ENCODE results near the gene CSH2. TPM values are rescaled to one million over a fixed set of nuclear protein-coding genes. Genes with fewer than 3 reads are reported as not detected.

The CSH2 gene
- total RNA-seq, 1 experiment from 2014 or later: not detected

DNA sequence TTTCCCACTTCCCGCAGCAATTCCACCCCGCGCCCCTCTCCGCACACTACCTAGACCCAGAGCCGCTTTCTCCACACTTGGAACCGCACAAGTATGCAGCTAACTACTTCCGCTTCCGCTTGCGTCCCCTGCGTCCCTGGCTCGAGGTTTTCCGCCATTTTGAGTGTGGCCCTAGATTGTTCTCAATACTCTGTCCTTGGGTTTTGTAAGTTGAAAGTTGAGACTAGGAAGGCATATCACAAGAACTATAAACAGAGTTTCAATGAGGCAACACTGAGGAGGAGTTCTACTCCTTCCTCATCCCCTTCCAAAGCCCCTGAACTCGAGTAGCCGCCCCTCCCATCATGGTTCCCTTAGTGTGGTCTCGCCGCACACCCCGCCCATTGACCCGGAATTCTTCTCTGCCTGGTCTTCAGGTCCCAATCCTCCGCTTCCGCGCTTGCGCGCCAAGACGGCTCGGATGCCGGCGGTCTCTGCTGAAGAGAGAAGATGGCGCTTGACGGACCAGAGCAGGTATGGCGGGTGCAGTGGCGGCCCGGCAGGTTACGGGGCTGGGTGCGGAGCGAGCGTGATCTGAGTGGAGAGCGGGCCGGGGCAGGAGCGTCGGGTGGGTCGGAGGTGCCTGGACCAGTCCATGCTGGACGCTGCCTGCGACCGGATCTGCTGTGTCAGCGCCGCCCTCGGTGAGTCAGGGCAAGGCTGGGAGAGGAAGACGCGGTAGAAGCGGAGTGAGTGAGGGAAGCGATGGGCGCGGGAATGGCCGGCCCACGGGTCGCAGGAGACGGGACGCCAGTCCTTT lies 46.3 kb downstream of the CSH2 start, which contains the start of the genes FTSJ3 and PSMC5:
Gene FTSJ3, minus strand, starts transcription at position 662 of the 799 bp plus-strand sequence. CDS start 761 bp downstream, outside the sequence.
Gene PSMC5, plus strand, starts transcription at position 430 of the 799 bp plus-strand sequence. Its CDS starts 60 bp downstream, at position 490.
- no CpG with 5 or more reads among the region's 58 CpGs for WGBS (ENCODE audit: extremely low coverage, insufficient read length, low lambda C conversion rate)
- Histone ChIP-seq H3T11ph (ENCODE audit: low read length) (peak within 1 kb of the TSS; percentile 94), H3K9me3 (ENCODE audit: control insufficient read depth, low read depth, low read length) (no peaks in the 10 kb centered on the region), H2BK12ac (ENCODE audit: insufficient read length, low read depth, low read length) (peak within 1 kb of the TSS; percentile 65), H4K8ac (replicated peaks; ENCODE audit: insufficient read length, low read depth, low read length) (no peak within 1 kb of the TSS), H4K5ac (ENCODE audit: insufficient read length, low read depth, low read length) (peak within 1 kb of the TSS; percentile 86), H3K27ac (ENCODE audit: insufficient read length, low read depth, low read length) (peak within 1 kb of the TSS; percentile 75), H3K4me2 (ENCODE audit: insufficient read depth, insufficient read length, low read length) (peak within 1 kb of the TSS; percentile 69), H3K79me2 (ENCODE audit: insufficient read depth, low read length) (peaks cover 8% of the 10 kb centered on the region; the same call in 1 of the 2 replicates), H4K91ac (ENCODE audit: insufficient read length, low read depth, low read length) (no peak within 1 kb of the TSS), H3K23ac (ENCODE audit: insufficient read length, low read depth, low read length) (no peak within 1 kb of the TSS), H3K23me2 (ENCODE audit: insufficient read length, low read depth, low read length, poor library complexity, severe bottlenecking) (peaks cover 6% of the 10 kb centered on the region), H4K20me1 (ENCODE audit: control insufficient read depth, insufficient read depth, insufficient read length) (no peaks in the 10 kb centered on the region), H2BK20ac (ENCODE audit: low read depth, low read length, poor library complexity, severe bottlenecking) (no peak within 1 kb of the TSS), H2AFZ (ENCODE audit: low read length) (peak within 1 kb of the TSS; percentile 24), H3K4me1 (ENCODE audit: insufficient read depth, low read length) (no peaks in the 10 kb centered on the region), H3K56ac (ENCODE audit: insufficient read length, low read depth, low read length) (peak within 1 kb of the TSS; percentile 15), H2AK5ac (ENCODE audit: insufficient read length, low read length) (no peak within 1 kb of the TSS), H2BK120ac (ENCODE audit: low read depth, low read length, poor library complexity, severe bottlenecking) (no peak within 1 kb of the TSS), H3K27me3 (ENCODE audit: insufficient read depth, low read length) (no peaks in the 10 kb centered on the region), H3K14ac (ENCODE audit: insufficient read depth, low read length) (peak within 1 kb of the TSS; percentile 99), H3K9ac (ENCODE audit: extremely low read depth, insufficient read length, low read length) (peak within 1 kb of the TSS; percentile 94), H3K4ac (ENCODE audit: low read depth, low read length) (no peak within 1 kb of the TSS), H3K18ac (ENCODE audit: insufficient read length, low read depth, low read length) (peak within 1 kb of the TSS; percentile 99), H2BK15ac (ENCODE audit: low read depth, low read length) (no peak within 1 kb of the TSS), H2BK5ac (ENCODE audit: insufficient read length, low read length) (peak within 1 kb of the TSS; percentile 98), H3K79me1 (ENCODE audit: insufficient read depth, low read depth, low read length, poor library complexity, severe bottlenecking) (peaks cover 3% of the 10 kb centered on the region)
- DNase-seq: peak; percentile 98
- H3K27ac Mint-ChIP-seq: peak within 1 kb of the TSS; percentile 100
- TF ChIP-seq CTCF (conservative IDR thresholded peaks at IDR 0.05): peak; percentile 64
- H3K4me3 Mint-ChIP-seq: peak within 1 kb of the TSS; percentile 99 to 100
- peaks cover 70 to 96% (median 76%) of the 10 kb centered on the region in 3 experiments for H3K36me3 Mint-ChIP-seq (ENCODE audit: insufficient read depth in 1 of 3, low read depth in 3 of 3)
- no peaks in the 10 kb centered on the region; the same call in 1 of the 2 replicates for H3K27me3 Mint-ChIP-seq (ENCODE audit: low read depth)
- H3K9me3 Mint-ChIP-seq: no peaks in the 10 kb centered on the region; a peak in 1 of 5 replicates
- peaks cover 12 to 16% of the 10 kb centered on the region in 2 experiments for H3K4me1 Mint-ChIP-seq

Measured in H9 (cell line).